Astrocyte (in vitro differentiated cells and primary cell): ENCODE results near the gene GFRAL.

ENCODE experiments used
- CTCF ChIP-seq: IDR thresholded peaks from 2 replicates; pipeline ENCODE4 v1.5.1; 2011; ENCODE audit warnings: low read depth, mild to moderate bottlenecking, inconsistent platforms, low read length, moderate library complexity; ENCODE audit not compliant: insufficient read depth
- EZH2 ChIP-seq: IDR thresholded peaks from 2 replicates; pipeline ENCODE4 v1.6.1; 2012; ENCODE audit warnings: mild to moderate bottlenecking, low read length, inconsistent platforms; ENCODE audit not compliant: insufficient read depth

GRCh38 chr6:55438203-55438602 lies 110.9 kb downstream of the GFRAL start:
- TF ChIP-seq CTCF (no peak), EZH2 (no peak)
